Measurements from ENCODE around the gene SSB. TPM values are rescaled to one million over a fixed set of nuclear protein-coding genes. Genes with fewer than 3 reads are reported as not detected.
A peak's percentile ranks its signal among the peaks of the same experiment; 100 is the strongest.
"Not testable (repeated sequence)": the region's sequence is repeated elsewhere in the genome, so short reads cannot be mapped to it uniquely, and the experiment has no call there.

The SSB gene
- total RNA-seq: 24.5 TPM

- H3K9ac ChIP-seq (ENCODE audit: low read depth in 1 of 3, low read length in 3 of 3): peak within 1 kb of the TSS; percentile 67 to 87 (median 85)
- peaks cover 8 to 12% (median 9%) of the 10 kb centered on the region in 3 donors for H3K36me3 ChIP-seq (ENCODE audit: control insufficient read depth in 3 of 3, insufficient read depth in 3 of 3, low read length in 3 of 3)
- H3K27me3 ChIP-seq (ENCODE audit: control insufficient read depth in 3 of 3, insufficient read depth in 3 of 3, low read length in 3 of 3): no peaks in the 10 kb centered on the region
- no peaks in the 10 kb centered on the region for H3K9me3 ChIP-seq (ENCODE audit: control insufficient read depth in 3 of 3, low read length in 3 of 3)
- peak within 1 kb of the TSS; percentile 83 to 92 (median 89) for H3K4me3 ChIP-seq (ENCODE audit: low read length in 3 of 3)
- peak within 1 kb of the TSS; percentile 75 for H3K27ac ChIP-seq (ENCODE audit: low read depth, low read length)
- H3K4me1 ChIP-seq (ENCODE audit: control insufficient read depth in 3 of 3, insufficient read depth in 3 of 3, low read length in 3 of 3): peaks cover 4 to 11% (median 8%) of the 10 kb centered on the region in 3 donors
Measured at GRCh38 chr2:169798718-169799592, at the start of gene SSB. SSB (plus strand) TSS chr2:169798871; CDS start chr2:169800961, 2,090 bp downstream.

- H3K4me3 ChIP-seq (ENCODE audit: low read length in 3 of 3): no peak overlapping the region
- no peaks in the 10 kb centered on the region for H3K27me3 ChIP-seq (ENCODE audit: control insufficient read depth in 3 of 3, insufficient read depth in 3 of 3, low read length in 3 of 3)
- no peaks in the 10 kb centered on the region for H3K9me3 ChIP-seq (ENCODE audit: control insufficient read depth in 3 of 3, low read length in 3 of 3)
- no peak overlapping the region for H3K27ac ChIP-seq (ENCODE audit: low read depth, low read length)
- no peak overlapping the region for H3K9ac ChIP-seq (ENCODE audit: low read depth in 1 of 3, low read length in 3 of 3)
- H3K36me3 ChIP-seq (ENCODE audit: control insufficient read depth in 3 of 3, insufficient read depth in 3 of 3, low read length in 3 of 3): no peaks in the 10 kb centered on the region
- H3K4me1 ChIP-seq (ENCODE audit: control insufficient read depth in 3 of 3, insufficient read depth in 3 of 3, low read length in 3 of 3): no peaks in the 10 kb centered on the region
Measured at GRCh38 chr2:169752752-169753151, 45.9 kb upstream of the SSB start.

GRCh38 chr2:169755083-169755870 is 43.4 kb upstream of the SSB start:
- Histone ChIP-seq H3K36me3 (ENCODE audit: control insufficient read depth in 3 of 3, insufficient read depth in 3 of 3, low read length in 3 of 3) (no peaks in the 10 kb centered on the region), H3K9me3 (ENCODE audit: control insufficient read depth in 3 of 3, low read length in 3 of 3) (no peaks in the 10 kb centered on the region), H3K4me3 (ENCODE audit: low read length in 3 of 3) (no peak overlapping the region), H3K27me3 (ENCODE audit: control insufficient read depth in 3 of 3, insufficient read depth in 3 of 3, low read length in 3 of 3) (no peaks in the 10 kb centered on the region), H3K4me1 (ENCODE audit: control insufficient read depth in 3 of 3, insufficient read depth in 3 of 3, low read length in 3 of 3) (no peaks in the 10 kb centered on the region), H3K9ac (ENCODE audit: low read depth in 1 of 3, low read length in 3 of 3) (no peak overlapping the region), H3K27ac (ENCODE audit: low read depth, low read length) (no peak overlapping the region)

GRCh38 chr2:169756342-169756741 is 42.3 kb upstream of the SSB start:
- Histone ChIP-seq H3K27ac (ENCODE audit: low read depth, low read length) (no peak overlapping the region), H3K9ac (ENCODE audit: low read depth in 1 of 3, low read length in 3 of 3) (no peak overlapping the region), H3K27me3 (ENCODE audit: control insufficient read depth in 3 of 3, insufficient read depth in 3 of 3, low read length in 3 of 3) (no peaks in the 10 kb centered on the region), H3K9me3 (ENCODE audit: control insufficient read depth in 3 of 3, low read length in 3 of 3) (no peaks in the 10 kb centered on the region), H3K4me1 (ENCODE audit: control insufficient read depth in 3 of 3, insufficient read depth in 3 of 3, low read length in 3 of 3) (no peaks in the 10 kb centered on the region), H3K36me3 (ENCODE audit: control insufficient read depth in 3 of 3, insufficient read depth in 3 of 3, low read length in 3 of 3) (no peaks in the 10 kb centered on the region), H3K4me3 (ENCODE audit: low read length in 3 of 3) (no peak overlapping the region)

- no peaks in the 10 kb centered on the region for H3K36me3 ChIP-seq (ENCODE audit: control insufficient read depth in 3 of 3, insufficient read depth in 3 of 3, low read length in 3 of 3)
- H3K9me3 ChIP-seq (ENCODE audit: control insufficient read depth in 3 of 3, low read length in 3 of 3): no peaks in the 10 kb centered on the region
- no peaks in the 10 kb centered on the region for H3K27me3 ChIP-seq (ENCODE audit: control insufficient read depth in 3 of 3, insufficient read depth in 3 of 3, low read length in 3 of 3)
- H3K4me3 ChIP-seq (ENCODE audit: low read length in 3 of 3): no peak overlapping the region
- H3K9ac ChIP-seq (ENCODE audit: low read depth in 1 of 3, low read length in 3 of 3): no peak overlapping the region
- H3K27ac ChIP-seq (ENCODE audit: low read depth, low read length): no peak overlapping the region
- H3K4me1 ChIP-seq (ENCODE audit: control insufficient read depth in 3 of 3, insufficient read depth in 3 of 3, low read length in 3 of 3): no peaks in the 10 kb centered on the region
Measured at GRCh38 chr2:169757356-169757755, 41.3 kb upstream of the SSB start.

- H3K36me3 ChIP-seq (ENCODE audit: control insufficient read depth in 3 of 3, insufficient read depth in 3 of 3, low read length in 3 of 3): no peaks in the 10 kb centered on the region
- no peaks in the 10 kb centered on the region for H3K4me1 ChIP-seq (ENCODE audit: control insufficient read depth in 3 of 3, insufficient read depth in 3 of 3, low read length in 3 of 3)
- no peaks in the 10 kb centered on the region for H3K27me3 ChIP-seq (ENCODE audit: control insufficient read depth in 3 of 3, insufficient read depth in 3 of 3, low read length in 3 of 3)
- no peak overlapping the region for H3K27ac ChIP-seq (ENCODE audit: low read depth, low read length)
- H3K9me3 ChIP-seq (ENCODE audit: control insufficient read depth in 3 of 3, low read length in 3 of 3): no peaks in the 10 kb centered on the region
- no peak overlapping the region for H3K9ac ChIP-seq (ENCODE audit: low read depth in 1 of 3, low read length in 3 of 3)
- H3K4me3 ChIP-seq (ENCODE audit: low read length in 3 of 3): no peak overlapping the region
Measured at GRCh38 chr2:169757778-169758177, 40.9 kb upstream of the SSB start.

- Histone ChIP-seq H3K4me1 (ENCODE audit: control insufficient read depth in 3 of 3, insufficient read depth in 3 of 3, low read length in 3 of 3) (no peaks in the 10 kb centered on the region), H3K9me3 (ENCODE audit: control insufficient read depth in 3 of 3, low read length in 3 of 3) (no peaks in the 10 kb centered on the region), H3K36me3 (ENCODE audit: control insufficient read depth in 3 of 3, insufficient read depth in 3 of 3, low read length in 3 of 3) (no peaks in the 10 kb centered on the region), H3K9ac (ENCODE audit: low read depth in 1 of 3, low read length in 3 of 3) (no peak overlapping the region), H3K27ac (ENCODE audit: low read depth, low read length) (no peak overlapping the region), H3K27me3 (ENCODE audit: control insufficient read depth in 3 of 3, insufficient read depth in 3 of 3, low read length in 3 of 3) (no peaks in the 10 kb centered on the region), H3K4me3 (ENCODE audit: low read length in 3 of 3) (no peak overlapping the region)
Measured at GRCh38 chr2:169759987-169760386, 38.7 kb upstream of the SSB start.

GRCh38 chr2:169760798-169761197 is 37.9 kb upstream of the SSB start:
- not testable (repeated sequence) for H3K9me3 ChIP-seq (ENCODE audit: control insufficient read depth in 3 of 3, low read length in 3 of 3); H3K4me1 ChIP-seq (ENCODE audit: control insufficient read depth in 3 of 3, insufficient read depth in 3 of 3, low read length in 3 of 3); H3K27ac ChIP-seq (ENCODE audit: low read depth, low read length); H3K9ac ChIP-seq (ENCODE audit: low read depth in 1 of 3, low read length in 3 of 3); H3K27me3 ChIP-seq (ENCODE audit: control insufficient read depth in 3 of 3, insufficient read depth in 3 of 3, low read length in 3 of 3); H3K4me3 ChIP-seq (ENCODE audit: low read length in 3 of 3); H3K36me3 ChIP-seq (ENCODE audit: control insufficient read depth in 3 of 3, insufficient read depth in 3 of 3, low read length in 3 of 3)

- Histone ChIP-seq H3K9me3 (ENCODE audit: control insufficient read depth in 3 of 3, low read length in 3 of 3) (no peaks in the 10 kb centered on the region), H3K9ac (ENCODE audit: low read depth in 1 of 3, low read length in 3 of 3) (no peak overlapping the region), H3K36me3 (ENCODE audit: control insufficient read depth in 3 of 3, insufficient read depth in 3 of 3, low read length in 3 of 3) (no peaks in the 10 kb centered on the region), H3K4me1 (ENCODE audit: control insufficient read depth in 3 of 3, insufficient read depth in 3 of 3, low read length in 3 of 3) (no peaks in the 10 kb centered on the region), H3K27me3 (ENCODE audit: control insufficient read depth in 3 of 3, insufficient read depth in 3 of 3, low read length in 3 of 3) (no peaks in the 10 kb centered on the region), H3K27ac (ENCODE audit: low read depth, low read length) (no peak overlapping the region), H3K4me3 (ENCODE audit: low read length in 3 of 3) (no peak overlapping the region)
Measured at GRCh38 chr2:169761251-169761969, 37.3 kb upstream of the SSB start.

- Histone ChIP-seq H3K36me3 (ENCODE audit: control insufficient read depth in 3 of 3, insufficient read depth in 3 of 3, low read length in 3 of 3) (no peaks in the 10 kb centered on the region), H3K27me3 (ENCODE audit: control insufficient read depth in 3 of 3, insufficient read depth in 3 of 3, low read length in 3 of 3) (no peaks in the 10 kb centered on the region), H3K4me3 (ENCODE audit: low read length in 3 of 3) (no peak overlapping the region), H3K27ac (ENCODE audit: low read depth, low read length) (no peak overlapping the region), H3K9me3 (ENCODE audit: control insufficient read depth in 3 of 3, low read length in 3 of 3) (no peaks in the 10 kb centered on the region), H3K9ac (ENCODE audit: low read depth in 1 of 3, low read length in 3 of 3) (no peak overlapping the region), H3K4me1 (ENCODE audit: control insufficient read depth in 3 of 3, insufficient read depth in 3 of 3, low read length in 3 of 3) (peaks cover 0 to 2% (median 0%) of the 10 kb centered on the region in 3 donors)
Measured at GRCh38 chr2:169761970-169762292, 36.7 kb upstream of the SSB start.

Measured in skeletal muscle tissue (tissue), 4 donors.